ENCODE measurements around the gene CTIF.

GRCh38 chr18:48887905-48888772, 349.3 kb downstream of the CTIF start:
- TF ChIP-seq CTCF (conservative IDR thresholded peaks at IDR 0.05; ENCODE audit: low read depth, low read length) (no peak), EZH2phosphoT487 (IDR thresholded peaks at IDR 0.05; ENCODE audit: borderline replicate concordance, low read length) (no peak), EZH2 (IDR thresholded peaks at IDR 0.05; ENCODE audit: low read length, unreplicated experiment) (no peak)
